Muscle of leg (tissue), 9 donors: Measurements from ENCODE around the gene DNM1L. TPM values are rescaled to one million over a fixed set of nuclear protein-coding genes. Genes with fewer than 3 reads are reported as not detected.

Experiments used
- polyA plus RNA-seq, 8 donors: library from polyadenylated mRNA; unstranded; fragments of 120-200 nt; gene quantifications; one replicate each; pipeline versions ENCODE4 v1.2.1 to v1.2.3, GENCODE V29; 2013; ENCODE audit warnings: inconsistent platforms in 1 of 8, low replicate concordance in 1 of 8; ENCODE audit not compliant: insufficient read length in 8 of 8, insufficient read depth in 1 of 8
- total RNA-seq: library from RNA; stranded (reverse); fragments of 120-200 nt; gene quantifications from one replicate; pipeline ENCODE4 v1.2.4, GENCODE V29; 2013

DNM1L gene
- total and polyA plus RNA-seq, 9 donors = 55.5 to 89.4 (median 63.3) TPM

Other genes with a start within 250 kb of the DNM1L start
- gene YARS2, start 76.6 kb downstream of the DNM1L start, total RNA-seq = 20.9 TPM
- gene YARS2, start 76.6 kb downstream of the DNM1L start, polyA plus RNA-seq = 10 to 100 TPM; 19.6 to 23.5 (median 21.4) TPM
- 3.1 TPM for gene PKP2, start 217.5 kb downstream of the DNM1L start, total RNA-seq
- 10 to 100 TPM in 2 of 8 donors, 1 to 10 TPM in 6; 2.7 to 11.2 (median 6.0) TPM for gene PKP2, start 217.5 kb downstream of the DNM1L start, polyA plus RNA-seq